Sigmoid colon (tissue), 7 donors: Measurements from ENCODE around the gene RNASEH2B. TPM values are rescaled to one million over a fixed set of nuclear protein-coding genes. Genes with fewer than 3 reads are reported as not detected.

Experiments used
- DNase-seq: peaks from one replicate; pipeline ENCODE4 v3.0.0-alpha.2; 2019
- H3K27ac ChIP-seq, 4 donors: fragments of 200-600 bp; sonication (generic); one replicate each; pipeline ENCODE4 v1.5.1; 2016 to 2019; ENCODE audit warnings: mild to moderate bottlenecking in 1 of 4
- H3K27me3 ChIP-seq, 3 donors: fragments of 200-600 bp; sonication (generic); one replicate each; pipeline ENCODE4 v1.5.1; 2019; ENCODE audit warnings: mild to moderate bottlenecking in 1 of 3
- H3K36me3 ChIP-seq, 4 donors: fragments of 200-600 bp; sonication (generic); one replicate each; pipeline ENCODE4 v1.5.1; 2016 to 2019
- H3K4me1 ChIP-seq, 4 donors: fragments of 200-600 bp; sonication (generic); one replicate each; pipeline ENCODE4 v1.5.1; 2017 to 2019
- H3K4me3 ChIP-seq, 4 donors: fragments of 200-600 bp; sonication (generic); one replicate each; pipeline ENCODE4 v1.5.1; 2017 to 2019; ENCODE audit warnings: mild to moderate bottlenecking in 2 of 4, moderate library complexity in 1 of 4
- H3K9me3 ChIP-seq, 4 donors: fragments of 200-600 bp in 3 of 4; sonication (generic) in 3 of 4; one replicate each; pipeline versions ENCODE4 v1.5.1 to v1.6.1; 2013 to 2019
- EP300 ChIP-seq, 4 donors: sonication (generic); formaldehyde crosslinking; IDR thresholded peaks; one replicate each; pipeline ENCODE4 v1.6.1; 2017; ENCODE audit warnings: antibody characterized with exemption in 4 of 4
- POLR2A ChIP-seq, 2 donors: fragments of 450-650 bp; IDR thresholded peaks; one replicate each; pipeline ENCODE4 v1.6.1; 2016; ENCODE audit warnings: antibody characterized with exemption in 2 of 2, mild to moderate bottlenecking in 2 of 2, moderate library complexity in 2 of 2
- POLR2AphosphoS5 ChIP-seq, 4 donors: sonication (generic); formaldehyde crosslinking; IDR thresholded peaks; one replicate each; pipeline ENCODE4 v1.6.1; 2017; ENCODE audit warnings: antibody characterized with exemption in 4 of 4
- WGBS, 2 donors: extraction: QIAGEN DNeasy Blood & Tissue Kit; methylation state at CpG; one replicate each; pipeline ENCODE4 v1.1.7; 2013; 5-methylcytosine and 5-hydroxymethylcytosine counted together
- intact Hi-C: fragments of 100-400 bp; cut with DNase I; formaldehyde crosslinking; loops from one replicate; pipeline ENCODE4 v1.15.1; 2023
- polyA plus RNA-seq, 3 donors: library from polyadenylated mRNA; stranded (reverse); fragments of 200-250 nt; gene quantifications; one replicate each; pipeline ENCODE4 v1.2.3, GENCODE V29; 2013
- total RNA-seq, 4 donors: library from RNA; depleted of rRNA; stranded (reverse); fragments of >200 nt; gene quantifications; one replicate each; pipeline ENCODE4 v1.1.0, GENCODE V29; 2016
- TF ChIP-seq, protein P1 (sequence below), 4 experiments: fragments of 450-650 bp in 3 of 4; fragments of 200-600 bp in 1 of 4; IDR thresholded peaks; one replicate each; pipeline ENCODE4 v1.5.1; 2016 to 2019; ENCODE audit warnings: antibody characterized with exemption in 4 of 4, mild to moderate bottlenecking in 3 of 4, moderate library complexity in 2 of 4
- donor health status: healthy with polysubstance abuse.
- donor health status: Bipolar disorder and iron deficiency.
- donor health status: healthy.

RNASEH2B gene
- total and polyA plus RNA-seq, 7 donors: 32.6 to 108 (median 41.1) TPM

GRCh38 chr13:50873467-50873866 is 36.1 kb upstream of the RNASEH2B start:
- H3K27me3 ChIP-seq: no peaks in the 10 kb centered on the region
- no peak for TF ChIP-seq POLR2A (IDR thresholded peaks at IDR 0.05)
- TF ChIP-seq, protein P1, sequence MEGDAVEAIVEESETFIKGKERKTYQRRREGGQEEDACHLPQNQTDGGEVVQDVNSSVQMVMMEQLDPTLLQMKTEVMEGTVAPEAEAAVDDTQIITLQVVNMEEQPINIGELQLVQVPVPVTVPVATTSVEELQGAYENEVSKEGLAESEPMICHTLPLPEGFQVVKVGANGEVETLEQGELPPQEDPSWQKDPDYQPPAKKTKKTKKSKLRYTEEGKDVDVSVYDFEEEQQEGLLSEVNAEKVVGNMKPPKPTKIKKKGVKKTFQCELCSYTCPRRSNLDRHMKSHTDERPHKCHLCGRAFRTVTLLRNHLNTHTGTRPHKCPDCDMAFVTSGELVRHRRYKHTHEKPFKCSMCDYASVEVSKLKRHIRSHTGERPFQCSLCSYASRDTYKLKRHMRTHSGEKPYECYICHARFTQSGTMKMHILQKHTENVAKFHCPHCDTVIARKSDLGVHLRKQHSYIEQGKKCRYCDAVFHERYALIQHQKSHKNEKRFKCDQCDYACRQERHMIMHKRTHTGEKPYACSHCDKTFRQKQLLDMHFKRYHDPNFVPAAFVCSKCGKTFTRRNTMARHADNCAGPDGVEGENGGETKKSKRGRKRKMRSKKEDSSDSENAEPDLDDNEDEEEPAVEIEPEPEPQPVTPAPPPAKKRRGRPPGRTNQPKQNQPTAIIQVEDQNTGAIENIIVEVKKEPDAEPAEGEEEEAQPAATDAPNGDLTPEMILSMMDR (IDR thresholded peaks at IDR 0.05): no peak
- no peak for TF ChIP-seq EP300 (IDR thresholded peaks at IDR 0.05)
- no peak for TF ChIP-seq POLR2AphosphoS5 (IDR thresholded peaks at IDR 0.05)
- H3K9me3 ChIP-seq: no peaks in the 10 kb centered on the region
- no peak overlapping the region for H3K27ac ChIP-seq
- DNase-seq: no peak
- H3K4me3 ChIP-seq: no peak overlapping the region
- intact Hi-C loops: no loop called here
- H3K36me3 ChIP-seq: no peaks in the 10 kb centered on the region
- WGBS, 2 donors: 74 to 76% methylated on average over 2 of the region's 2 CpGs
- no peaks in the 10 kb centered on the region for H3K4me1 ChIP-seq

GRCh38 chr13:50873991-50874390 is 35.6 kb upstream of the RNASEH2B start:
- TF ChIP-seq, protein P1 (IDR thresholded peaks at IDR 0.05): no peak
- TF ChIP-seq POLR2A (IDR thresholded peaks at IDR 0.05) (no peak), POLR2AphosphoS5 (IDR thresholded peaks at IDR 0.05) (no peak), EP300 (IDR thresholded peaks at IDR 0.05) (no peak)
- no peak overlapping the region for H3K4me3 ChIP-seq
- intact Hi-C loops: no loop called here
- no peaks in the 10 kb centered on the region for H3K9me3 ChIP-seq
- no peak for DNase-seq
- H3K27ac ChIP-seq: no peak overlapping the region
- no peaks in the 10 kb centered on the region for H3K4me1 ChIP-seq
- WGBS, 2 donors: 93 to 94% methylated on average over 2 of the region's 2 CpGs
- H3K36me3 ChIP-seq: no peaks in the 10 kb centered on the region
- no peaks in the 10 kb centered on the region for H3K27me3 ChIP-seq

DNA sequence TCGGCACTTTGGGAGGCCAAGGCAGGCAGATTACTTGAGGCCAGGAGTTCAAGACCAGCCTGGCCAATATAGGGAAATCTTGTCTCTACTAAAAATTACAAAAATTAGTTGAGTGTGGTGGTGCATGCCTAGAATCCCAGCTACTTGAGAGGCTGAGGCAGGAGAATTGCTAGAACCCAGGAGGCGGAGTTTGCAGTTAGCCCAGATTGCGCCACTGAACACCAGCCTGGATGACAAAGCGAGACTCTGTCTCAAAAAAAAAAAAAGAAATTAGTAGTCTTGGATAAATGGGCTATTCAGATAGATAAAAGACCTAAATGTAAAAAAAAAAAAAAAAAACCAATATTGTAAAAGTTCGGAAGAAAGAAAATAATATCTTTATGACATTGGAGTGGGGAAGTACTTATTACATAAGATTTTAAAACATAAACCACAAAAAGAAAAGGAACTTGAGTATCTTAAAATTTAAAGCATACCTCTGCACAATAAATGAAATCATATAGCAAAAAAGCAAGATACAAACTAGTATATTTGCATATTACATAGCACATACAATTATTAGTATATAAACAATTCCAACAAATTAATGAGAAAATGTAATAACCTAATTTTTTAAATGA is 26.7 kb upstream of the RNASEH2B start:
- Histone ChIP-seq H3K4me1 (no peaks in the 10 kb centered on the region), H3K36me3 (no peaks in the 10 kb centered on the region), H3K27me3 (no peaks in the 10 kb centered on the region), H3K27ac (no peak overlapping the region), H3K4me3 (no peak overlapping the region), H3K9me3 (no peaks in the 10 kb centered on the region)
- intact Hi-C loops: no loop called here
- 90% methylated on average over 5 of the region's 5 CpGs for WGBS, 2 donors
- DNase-seq: no peak
- TF ChIP-seq POLR2A (IDR thresholded peaks at IDR 0.05) (no peak), EP300 (IDR thresholded peaks at IDR 0.05) (no peak), POLR2AphosphoS5 (IDR thresholded peaks at IDR 0.05) (no peak)
- TF ChIP-seq, protein P1 (IDR thresholded peaks at IDR 0.05): no peak

GRCh38 chr13:50883728-50884127 is 25.9 kb upstream of the RNASEH2B start:
- Histone ChIP-seq H3K4me1 (no peaks in the 10 kb centered on the region), H3K9me3 (no peaks in the 10 kb centered on the region), H3K4me3 (no peak overlapping the region), H3K27ac (no peak overlapping the region), H3K27me3 (no peaks in the 10 kb centered on the region), H3K36me3 (no peaks in the 10 kb centered on the region)
- no peak for DNase-seq
- WGBS, 2 donors: 60 to 82% methylated on average over 1 of the region's 1 CpG
- TF ChIP-seq EP300 (IDR thresholded peaks at IDR 0.05) (no peak), POLR2A (IDR thresholded peaks at IDR 0.05) (no peak), POLR2AphosphoS5 (IDR thresholded peaks at IDR 0.05) (no peak)
- TF ChIP-seq, protein P1 (IDR thresholded peaks at IDR 0.05): no peak
- intact Hi-C loops: no loop called here

- TF ChIP-seq POLR2A (IDR thresholded peaks at IDR 0.05) (no peak), POLR2AphosphoS5 (IDR thresholded peaks at IDR 0.05) (no peak), EP300 (IDR thresholded peaks at IDR 0.05) (no peak)
- TF ChIP-seq, protein P1 (IDR thresholded peaks at IDR 0.05): no peak
- H3K9me3 ChIP-seq: no peaks in the 10 kb centered on the region
- 86 to 96% methylated on average over 1 of the region's 1 CpG for WGBS, 2 donors
- H3K27me3 ChIP-seq: no peaks in the 10 kb centered on the region
- H3K4me3 ChIP-seq: no peak overlapping the region
- no peak overlapping the region for H3K27ac ChIP-seq
- intact Hi-C loops: no loop called here
- no peaks in the 10 kb centered on the region for H3K36me3 ChIP-seq
- no peak for DNase-seq
- no peaks in the 10 kb centered on the region for H3K4me1 ChIP-seq
Measured at GRCh38 chr13:50884265-50884664, 25.3 kb upstream of the RNASEH2B start.
